Right hindlimb (tissue), 1 donor: ENCODE measurements around the gene SYT13.

Experiments used
- DNase-seq: peaks from one replicate; pipeline ENCODE4 v3.0.0-alpha.2; 2018

SYT13 gene

GRCh38 chr11:45285930-45286632, at the start of gene SYT13:
SYT13 (minus strand) TSS chr11:45286341; CDS start chr11:45286207, 134 bp downstream.
- peak; percentile 81 for DNase-seq

- DNase-seq, result no peak
Observed at GRCh38 chr11:45335434-45335833, 49.3 kb upstream of the SYT13 start.

- peak; percentile 31 for DNase-seq
Observed at GRCh38 chr11:45334836-45335235, 48.7 kb upstream of the SYT13 start.

- DNase-seq, result no peak
Observed at GRCh38 chr11:45334410-45334809, 48.3 kb upstream of the SYT13 start.

GRCh38 chr11:45333001-45333971, 47.1 kb upstream of the SYT13 start:
- peak; percentile 44 for DNase-seq

- DNase-seq, result peak; percentile 55
Observed at GRCh38 chr11:45332276-45332934, 46.3 kb upstream of the SYT13 start.

GRCh38 chr11:45331839-45332238, 45.7 kb upstream of the SYT13 start:
- DNase-seq, result no peak

GRCh38 chr11:45328726-45329125, 42.6 kb upstream of the SYT13 start:
- no peak for DNase-seq

- no peak for DNase-seq
Observed at GRCh38 chr11:45324459-45324858, 38.3 kb upstream of the SYT13 start.

- DNase-seq, result no peak
Observed at GRCh38 chr11:45323601-45324249, 37.6 kb upstream of the SYT13 start.

- peak; percentile 55 for DNase-seq
Observed at GRCh38 chr11:45322891-45323600, 36.9 kb upstream of the SYT13 start.

- no peak for DNase-seq
Observed at GRCh38 chr11:45322111-45322705, 36.1 kb upstream of the SYT13 start.

- no peak for DNase-seq
Observed at GRCh38 chr11:45321669-45322068, 35.5 kb upstream of the SYT13 start.

- DNase-seq, result no peak
Observed at GRCh38 chr11:45321031-45321595, 35.0 kb upstream of the SYT13 start.

GRCh38 chr11:45320371-45320770, 34.2 kb upstream of the SYT13 start:
- DNase-seq, result no peak

GRCh38 chr11:45319077-45319476, 32.9 kb upstream of the SYT13 start:
- no peak for DNase-seq

- DNase-seq, result no peak
Observed at GRCh38 chr11:45318516-45318915, 32.4 kb upstream of the SYT13 start.

- DNase-seq, result no peak
Observed at GRCh38 chr11:45316258-45316657, 30.1 kb upstream of the SYT13 start.

- no peak for DNase-seq
Observed at GRCh38 chr11:45314900-45315299, 28.8 kb upstream of the SYT13 start.

- DNase-seq, result no peak
Observed at GRCh38 chr11:45313171-45313865, 27.2 kb upstream of the SYT13 start.
